A673 (cell line): ENCODE data around the gene AIP.

Source experiments
- EZH2 ChIP-seq: fragments of 200-600 bp; sonication (generic); IDR thresholded peaks from 2 replicates; pipeline ENCODE4 v1.6.1; 2017; ENCODE audit warnings: borderline replicate concordance, low read depth, mild to moderate bottlenecking, mixed read lengths, antibody characterized with exemption, low read length; ENCODE audit not compliant: poor library complexity, severe bottlenecking
- TF ChIP-seq, protein P1 (sequence below): fragments of 300-800, 200-600 bp; sonication (generic); conservative IDR thresholded peaks from 2 replicates; pipeline ENCODE4 v1.5.1; 2017; ENCODE audit warnings: low read depth, mild to moderate bottlenecking, antibody characterized with exemption, low read length, moderate library complexity, mixed read lengths

GRCh38 chr11:67504950-67505581 lies 22.2 kb downstream of the AIP start, which contains the start of gene PITPNM1:
- TF ChIP-seq, protein P1, sequence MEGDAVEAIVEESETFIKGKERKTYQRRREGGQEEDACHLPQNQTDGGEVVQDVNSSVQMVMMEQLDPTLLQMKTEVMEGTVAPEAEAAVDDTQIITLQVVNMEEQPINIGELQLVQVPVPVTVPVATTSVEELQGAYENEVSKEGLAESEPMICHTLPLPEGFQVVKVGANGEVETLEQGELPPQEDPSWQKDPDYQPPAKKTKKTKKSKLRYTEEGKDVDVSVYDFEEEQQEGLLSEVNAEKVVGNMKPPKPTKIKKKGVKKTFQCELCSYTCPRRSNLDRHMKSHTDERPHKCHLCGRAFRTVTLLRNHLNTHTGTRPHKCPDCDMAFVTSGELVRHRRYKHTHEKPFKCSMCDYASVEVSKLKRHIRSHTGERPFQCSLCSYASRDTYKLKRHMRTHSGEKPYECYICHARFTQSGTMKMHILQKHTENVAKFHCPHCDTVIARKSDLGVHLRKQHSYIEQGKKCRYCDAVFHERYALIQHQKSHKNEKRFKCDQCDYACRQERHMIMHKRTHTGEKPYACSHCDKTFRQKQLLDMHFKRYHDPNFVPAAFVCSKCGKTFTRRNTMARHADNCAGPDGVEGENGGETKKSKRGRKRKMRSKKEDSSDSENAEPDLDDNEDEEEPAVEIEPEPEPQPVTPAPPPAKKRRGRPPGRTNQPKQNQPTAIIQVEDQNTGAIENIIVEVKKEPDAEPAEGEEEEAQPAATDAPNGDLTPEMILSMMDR: no peak
- no peak for TF ChIP-seq EZH2
